Hepatocyte (in vitro differentiated cells): Measurements from ENCODE around the gene TEX26.

Experiments
- CTCF ChIP-seq: fragments of 200-600 bp; sonication (generic); IDR thresholded peaks from 2 replicates; pipeline ENCODE4 v1.5.1; 2016; ENCODE audit warnings: antibody characterized with exemption, mild to moderate bottlenecking; ENCODE audit not compliant: poor library complexity
- EZH2phosphoT487 ChIP-seq: fragments of 200-600 bp; sonication (generic); IDR thresholded peaks from one replicate; pipeline ENCODE4 v1.6.1; 2018; ENCODE audit warnings: antibody characterized with exemption, mild to moderate bottlenecking, low read depth, moderate library complexity; ENCODE audit not compliant: unreplicated experiment, severe bottlenecking

GRCh38 chr13:30898678-30899241, 33.7 kb upstream of the TEX26 start:
- TF ChIP-seq CTCF: peak; percentile 5
- TF ChIP-seq EZH2phosphoT487: no peak
